ENCODE results near the gene C2CD2. TPM values are rescaled to one million over a fixed set of nuclear protein-coding genes. Genes with fewer than 3 reads are reported as not detected.

The C2CD2 gene
- polyA plus RNA-seq, 1 of the 3 experiments (the other 2 are of a cell fraction), result 9.7 TPM

GRCh38 chr21:41945982-41946381 is 7.8 kb downstream of the C2CD2 start:
- CTCF ChIA-PET, result no interaction called here
- Histone ChIP-seq H3K9me3 (no peaks in the 10 kb centered on the region), H3K9me2 (no peaks in the 10 kb centered on the region), H3K4me2 (no peak overlapping the region), H2AFZ (ENCODE audit: low read depth) (no peak overlapping the region), H3K4me1 (ENCODE audit: control insufficient read depth in 1 of 2, insufficient read depth in 2 of 2, low read depth in 1 of 2, low read length in 1 of 2) (peaks cover 10 to 11% of the 10 kb centered on the region in 2 experiments; a peak in 3 of 4 replicates), H3K27ac (ENCODE audit: low read depth in 2 of 2, low read length in 1 of 2) (no peak overlapping the region), H4K20me1 (ENCODE audit: insufficient read depth) (0 out of 2 replicates have a peak, but pooled peaks cover 8% of the 10 kb centered on the region), H3K79me2 (ENCODE audit: insufficient read depth) (peaks cover 59% of the 10 kb centered on the region), H3K9ac (no peak overlapping the region), H3K27me3 (ENCODE audit: insufficient read depth) (no peaks in the 10 kb centered on the region), H3K4me3 (ENCODE audit: low read depth in 2 of 2, low read length in 1 of 2) (no peak overlapping the region), H3K36me3 (replicated peaks in 1 of 2; ENCODE audit: control insufficient read depth in 1 of 2, insufficient read depth in 2 of 2, low read length in 1 of 2) (no peaks in the 10 kb centered on the region), H3F3A (replicated peaks; ENCODE audit: insufficient read depth) (no peaks in the 10 kb centered on the region)
- TF ChIP-seq YY1 (IDR thresholded peaks at IDR 0.05; ENCODE audit: low read depth) (no peak), USF2 (IDR thresholded peaks at IDR 0.05; ENCODE audit: borderline replicate concordance, low read depth, low read length) (no peak), MXI1 (IDR thresholded peaks at IDR 0.05; ENCODE audit: low read depth, low read length) (no peak), NRF1 (IDR thresholded peaks at IDR 0.05; ENCODE audit: low read depth, low read length) (no peak), FOXJ3 (CRISPR knock-in tag; IDR thresholded peaks at IDR 0.05) (no peak), EZH2phosphoT487 (IDR thresholded peaks at IDR 0.05; ENCODE audit: borderline replicate concordance, low read depth) (no peak), SMC3 (IDR thresholded peaks at IDR 0.05; ENCODE audit: low read depth, low read length) (no peak), IRF3 (IDR thresholded peaks at IDR 0.05; ENCODE audit: low read depth, low read length) (no peak), RXRA (IDR thresholded peaks at IDR 0.05; ENCODE audit: borderline replicate concordance, low read depth) (no peak)
- TF ChIP-seq, protein P1, sequence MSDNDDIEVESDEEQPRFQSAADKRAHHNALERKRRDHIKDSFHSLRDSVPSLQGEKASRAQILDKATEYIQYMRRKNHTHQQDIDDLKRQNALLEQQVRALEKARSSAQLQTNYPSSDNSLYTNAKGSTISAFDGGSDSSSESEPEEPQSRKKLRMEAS (IDR thresholded peaks at IDR 0.05; ENCODE audit: low read depth), result no peak
- WGBS (ENCODE audit: low lambda C conversion rate), result 96% methylated on average over 8 of the region's 8 CpGs
- POLR2A ChIA-PET, result no interaction called here
- DNase-seq, result no peak

GRCh38 chr21:41943851-41944250 is 10.0 kb downstream of the C2CD2 start:
- no peaks in the 10 kb centered on the region for H3K9me2 ChIP-seq
- 95% methylated on average over 7 of the region's 10 CpGs for WGBS (ENCODE audit: low lambda C conversion rate)
- TF ChIP-seq EP300 (IDR thresholded peaks at IDR 0.05; ENCODE audit: borderline replicate concordance in 1 of 2, low read depth in 1 of 2, low read length in 1 of 2) (no peak), FOSL2 (IDR thresholded peaks at IDR 0.05; ENCODE audit: borderline replicate concordance, low read depth) (no peak), REST (IDR thresholded peaks at IDR 0.05; ENCODE audit: low read depth, low read length) (no peak), IRF3 (IDR thresholded peaks at IDR 0.05; ENCODE audit: low read depth, low read length) (no peak), RXRA (IDR thresholded peaks at IDR 0.05; ENCODE audit: borderline replicate concordance, low read depth) (no peak), MEF2A (IDR thresholded peaks at IDR 0.05; ENCODE audit: borderline replicate concordance, low read depth) (no peak), TAF1 (IDR thresholded peaks at IDR 0.05; ENCODE audit: borderline replicate concordance, low read depth, low read length) (no peak), RCOR1 (IDR thresholded peaks at IDR 0.05; ENCODE audit: low read length) (no peak)
- TF ChIP-seq, protein P1 (IDR thresholded peaks at IDR 0.05; ENCODE audit: low read depth), result no peak
- TF ChIP-seq, protein P2, sequence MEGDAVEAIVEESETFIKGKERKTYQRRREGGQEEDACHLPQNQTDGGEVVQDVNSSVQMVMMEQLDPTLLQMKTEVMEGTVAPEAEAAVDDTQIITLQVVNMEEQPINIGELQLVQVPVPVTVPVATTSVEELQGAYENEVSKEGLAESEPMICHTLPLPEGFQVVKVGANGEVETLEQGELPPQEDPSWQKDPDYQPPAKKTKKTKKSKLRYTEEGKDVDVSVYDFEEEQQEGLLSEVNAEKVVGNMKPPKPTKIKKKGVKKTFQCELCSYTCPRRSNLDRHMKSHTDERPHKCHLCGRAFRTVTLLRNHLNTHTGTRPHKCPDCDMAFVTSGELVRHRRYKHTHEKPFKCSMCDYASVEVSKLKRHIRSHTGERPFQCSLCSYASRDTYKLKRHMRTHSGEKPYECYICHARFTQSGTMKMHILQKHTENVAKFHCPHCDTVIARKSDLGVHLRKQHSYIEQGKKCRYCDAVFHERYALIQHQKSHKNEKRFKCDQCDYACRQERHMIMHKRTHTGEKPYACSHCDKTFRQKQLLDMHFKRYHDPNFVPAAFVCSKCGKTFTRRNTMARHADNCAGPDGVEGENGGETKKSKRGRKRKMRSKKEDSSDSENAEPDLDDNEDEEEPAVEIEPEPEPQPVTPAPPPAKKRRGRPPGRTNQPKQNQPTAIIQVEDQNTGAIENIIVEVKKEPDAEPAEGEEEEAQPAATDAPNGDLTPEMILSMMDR (IDR thresholded peaks at IDR 0.05), result no peak

More at GRCh38 chr21:41943851-41944250, 10.0 kb downstream of the C2CD2 start:
- no peaks in the 10 kb centered on the region for H3K9me3 ChIP-seq
- H3K9ac ChIP-seq, result no peak overlapping the region
- ChIA-PET POLR2A (no interaction called here), CTCF (interaction anchor here (0.8 to 1.7 kb wide), 2 partner anchors 165 kb away, joined by 3 to 5 read pairs; no protein-coding TSS in a partner anchor)
- no peaks in the 10 kb centered on the region for H3K27me3 ChIP-seq (ENCODE audit: insufficient read depth)
- no peak overlapping the region for H2AFZ ChIP-seq (ENCODE audit: low read depth)
- peaks cover 37% of the 10 kb centered on the region for H3K79me2 ChIP-seq (ENCODE audit: insufficient read depth)
- H3K4me2 ChIP-seq, result no peak overlapping the region
- DNase-seq, result no peak
- no peak overlapping the region for H3K27ac ChIP-seq (ENCODE audit: low read depth in 2 of 2, low read length in 1 of 2)
- no peaks in the 10 kb centered on the region for H3F3A ChIP-seq (replicated peaks; ENCODE audit: insufficient read depth)
- H3K36me3 ChIP-seq (replicated peaks in 1 of 2; ENCODE audit: control insufficient read depth in 1 of 2, insufficient read depth in 2 of 2, low read length in 1 of 2), result no peaks in the 10 kb centered on the region
- 0 out of 2 replicates have a peak, but pooled peaks cover 5% of the 10 kb centered on the region for H4K20me1 ChIP-seq (ENCODE audit: insufficient read depth)
- H3K4me1 ChIP-seq (ENCODE audit: control insufficient read depth in 1 of 2, insufficient read depth in 2 of 2, low read depth in 1 of 2, low read length in 1 of 2), result peaks cover 10 to 11% of the 10 kb centered on the region in 2 experiments; a peak in 3 of 4 replicates
- H3K4me3 ChIP-seq (ENCODE audit: low read depth in 2 of 2, low read length in 1 of 2), result no peak overlapping the region
